SK-N-SH (cell line): ENCODE results near the gene ERCC5. TPM values are rescaled to one million over a fixed set of nuclear protein-coding genes. Genes with fewer than 3 reads are reported as not detected.

Experiments used
- CTCF ChIA-PET: fragments of 300-600, 350-600 bp; formaldehyde crosslinking; extraction: SDS; loops from one replicate; lab custom pipeline; 2021; lab: Yijun Ruan, JAX
- POLR2A ChIA-PET: fragments of 350-600 bp; sonication (Branson Sonifier 250); formaldehyde crosslinking; extraction: SDS; loops from one replicate; lab custom pipeline; 2020; ENCODE audit warnings: antibody characterized with exemption, inconsistent platforms; lab: Yijun Ruan, JAX
- DNase-seq: peaks from one replicate; pipeline ENCODE4 v3.0.0; 2012
- H2AFZ ChIP-seq: fragments of 200-600 bp; sonication (generic); 2 replicates; pipeline ENCODE4 v1.8.1; 2016; ENCODE audit warnings: antibody characterized with exemption, mild to moderate bottlenecking, low read depth
- H3F3A ChIP-seq: fragments of 200-600 bp; sonication (generic); replicated peaks from 2 replicates; pipeline ENCODE3; 2016; ENCODE audit warnings: antibody characterized with exemption, mild to moderate bottlenecking; ENCODE audit not compliant: insufficient read depth
- H3K27ac ChIP-seq, 2 experiments: fragments of 200-500 bp in 1 of 2; fragments of 200-600 bp in 1 of 2; sonication (Bioruptor generic) in 1 of 2; sonication (generic), shearing (Covaris generic) in 1 of 2; 2 replicates each; pipeline versions ENCODE4 v1.5.1 to v1.6.1; 2014 to 2016; ENCODE audit warnings: low read depth in 2 of 2, inconsistent platforms in 1 of 2, low read length in 1 of 2, mild to moderate bottlenecking in 1 of 2, mixed read lengths in 1 of 2
- H3K27me3 ChIP-seq: fragments of 200-600 bp; sonication (generic), shearing (Covaris generic); 2 replicates; pipeline ENCODE4 v1.6.1; 2016; ENCODE audit warnings: mixed run types; ENCODE audit not compliant: insufficient read depth
- H3K36me3 ChIP-seq, 2 experiments: fragments of 200-500 bp in 1 of 2; fragments of 200-600 bp in 1 of 2; sonication (Bioruptor generic) in 1 of 2; sonication (generic) in 1 of 2; replicated peaks in 1 of 2; 2 replicates each; pipeline versions ENCODE3 to v1.5.1; 2014 to 2016; ENCODE audit warnings: low read length in 1 of 2, mild to moderate bottlenecking in 1 of 2; ENCODE audit not compliant: insufficient read depth in 2 of 2, control insufficient read depth in 1 of 2
- H3K4me1 ChIP-seq, 2 experiments: fragments of 200-500 bp in 1 of 2; fragments of 200-600 bp in 1 of 2; sonication (Bioruptor generic) in 1 of 2; sonication (generic), shearing (Covaris generic) in 1 of 2; 2 replicates each; pipeline versions ENCODE4 v1.5.1 to v1.6.1; 2014 to 2016; ENCODE audit warnings: low read depth in 1 of 2, low read length in 1 of 2, mixed run types in 1 of 2; ENCODE audit not compliant: insufficient read depth in 2 of 2, control insufficient read depth in 1 of 2
- H3K4me2 ChIP-seq: fragments of 200-600 bp; sonication (generic), shearing (Covaris generic); 2 replicates; pipeline ENCODE4 v1.6.1; 2017; ENCODE audit warnings: mixed run types
- H3K4me3 ChIP-seq, 2 experiments: fragments of 200-500 bp in 1 of 2; fragments of 200-600 bp in 1 of 2; sonication (Bioruptor generic) in 1 of 2; sonication (generic), shearing (Covaris generic) in 1 of 2; 2 replicates each; pipeline versions ENCODE4 v1.5.1 to v1.8.1; 2014 to 2016; ENCODE audit warnings: low read depth in 2 of 2, inconsistent platforms in 1 of 2, low read length in 1 of 2, mild to moderate bottlenecking in 1 of 2, mixed read lengths in 1 of 2, moderate library complexity in 1 of 2
- H3K79me2 ChIP-seq: fragments of 200-600 bp; sonication (generic); 2 replicates; pipeline ENCODE4 v1.8.1; 2017; ENCODE audit warnings: mild to moderate bottlenecking; ENCODE audit not compliant: insufficient read depth
- H3K9ac ChIP-seq: fragments of 200-600 bp; sonication (generic); 2 replicates; pipeline ENCODE4 v1.6.1; 2017; ENCODE audit warnings: mixed run types
- H3K9me2 ChIP-seq: fragments of 200-600 bp; sonication (generic); 2 replicates; pipeline ENCODE4 v1.6.1; 2017; ENCODE audit warnings: mixed run types
- H3K9me3 ChIP-seq: fragments of 200-600 bp; sonication (generic); 2 replicates; pipeline ENCODE4 v1.6.1; 2017; ENCODE audit warnings: mixed run types, mild to moderate bottlenecking, moderate library complexity
- H4K20me1 ChIP-seq: fragments of 200-600 bp; sonication (generic); 2 replicates; pipeline ENCODE4 v1.6.1; 2017; ENCODE audit warnings: mild to moderate bottlenecking, mixed run types; ENCODE audit not compliant: insufficient read depth
- CHD2 ChIP-seq: fragments of 150-350 bp; IDR thresholded peaks from 2 replicates; pipeline ENCODE4 v1.6.1; 2018; ENCODE audit warnings: low read length; ENCODE audit not compliant: partially characterized antibody
- EP300 ChIP-seq, 2 experiments: IDR thresholded peaks; 2 replicates each; pipeline versions ENCODE4 v1.4.0 to v1.6.1; 2012; ENCODE audit warnings: borderline replicate concordance in 1 of 2, low read depth in 1 of 2, low read length in 1 of 2
- FOXM1 ChIP-seq: IDR thresholded peaks from 2 replicates; pipeline ENCODE4 v1.4.0; 2012; ENCODE audit warnings: low read depth, mild to moderate bottlenecking
- GATA2 ChIP-seq: sonication (generic); formaldehyde crosslinking; IDR thresholded peaks from 2 replicates; pipeline ENCODE4 v1.5.0; 2020; ENCODE audit warnings: mild to moderate bottlenecking, missing genetic modification reagents
- RCOR1 ChIP-seq: fragments of 150-350 bp; IDR thresholded peaks from 2 replicates; pipeline ENCODE4 v1.6.1; 2017; ENCODE audit warnings: antibody characterized with exemption, low read length
- REST ChIP-seq: IDR thresholded peaks from 2 replicates; pipeline ENCODE4 v1.6.1; 2012; ENCODE audit warnings: mild to moderate bottlenecking, low read depth, low read length, moderate library complexity
- RXRA ChIP-seq: IDR thresholded peaks from 2 replicates; pipeline ENCODE4 v1.4.0; 2012; ENCODE audit warnings: low read depth, mild to moderate bottlenecking, borderline replicate concordance
- SMC3 ChIP-seq: IDR thresholded peaks from 2 replicates; pipeline ENCODE4 v1.6.1; 2012; ENCODE audit warnings: low read depth, low read length, improper control_type of control experiment
- TEAD4 ChIP-seq: IDR thresholded peaks from 2 replicates; pipeline ENCODE4 v1.4.0; 2012; ENCODE audit warnings: mild to moderate bottlenecking, borderline replicate concordance; ENCODE audit not compliant: insufficient read depth
- WGBS: methylation state at CpG from one replicate; pipeline ENCODE4 v1.1.6; 2017; ENCODE audit warnings: low lambda C conversion rate; 5-methylcytosine and 5-hydroxymethylcytosine counted together
- polyA plus RNA-seq, 3 experiments: library from polyadenylated mRNA; depleted of rRNA; stranded (reverse); fragments of >200 nt; gene quantifications; 2 replicates each; pipeline ENCODE4 v1.2.3, GENCODE V29; 2012
- TF ChIP-seq, protein P1 (sequence below): fragments of 200-600 bp; sonication (generic); IDR thresholded peaks from 2 replicates; pipeline ENCODE4 v1.6.1; 2017; ENCODE audit warnings: antibody characterized with exemption, mild to moderate bottlenecking, moderate library complexity

ERCC5 gene
- polyA plus RNA-seq, 1 of the 3 experiments (the other 2 are of a cell fraction): 14.1 TPM

- TF ChIP-seq REST: no peak
- no peak for TF ChIP-seq SMC3
- TF ChIP-seq, protein P1, sequence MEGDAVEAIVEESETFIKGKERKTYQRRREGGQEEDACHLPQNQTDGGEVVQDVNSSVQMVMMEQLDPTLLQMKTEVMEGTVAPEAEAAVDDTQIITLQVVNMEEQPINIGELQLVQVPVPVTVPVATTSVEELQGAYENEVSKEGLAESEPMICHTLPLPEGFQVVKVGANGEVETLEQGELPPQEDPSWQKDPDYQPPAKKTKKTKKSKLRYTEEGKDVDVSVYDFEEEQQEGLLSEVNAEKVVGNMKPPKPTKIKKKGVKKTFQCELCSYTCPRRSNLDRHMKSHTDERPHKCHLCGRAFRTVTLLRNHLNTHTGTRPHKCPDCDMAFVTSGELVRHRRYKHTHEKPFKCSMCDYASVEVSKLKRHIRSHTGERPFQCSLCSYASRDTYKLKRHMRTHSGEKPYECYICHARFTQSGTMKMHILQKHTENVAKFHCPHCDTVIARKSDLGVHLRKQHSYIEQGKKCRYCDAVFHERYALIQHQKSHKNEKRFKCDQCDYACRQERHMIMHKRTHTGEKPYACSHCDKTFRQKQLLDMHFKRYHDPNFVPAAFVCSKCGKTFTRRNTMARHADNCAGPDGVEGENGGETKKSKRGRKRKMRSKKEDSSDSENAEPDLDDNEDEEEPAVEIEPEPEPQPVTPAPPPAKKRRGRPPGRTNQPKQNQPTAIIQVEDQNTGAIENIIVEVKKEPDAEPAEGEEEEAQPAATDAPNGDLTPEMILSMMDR: no peak
- no peak for TF ChIP-seq FOXM1
- no peak for TF ChIP-seq RXRA
- TF ChIP-seq, all 33 proteins: peak for 0
- Histone ChIP-seq H2AFZ (no peak overlapping the region), H3K4me3 (no peak overlapping the region), H3K79me2 (no peaks in the 10 kb centered on the region), H3K9me3 (peaks cover 3% of the 10 kb centered on the region; the same call in 1 of the 2 replicates), H3K27me3 (no peaks in the 10 kb centered on the region), H3K4me1 (peaks cover 0 to 2% of the 10 kb centered on the region in 2 experiments; a peak in 2 of 4 replicates), H3K9me2 (no peaks in the 10 kb centered on the region), H3F3A (no peaks in the 10 kb centered on the region), H3K36me3 (no peaks in the 10 kb centered on the region), H4K20me1 (no peaks in the 10 kb centered on the region), H3K27ac (no peak overlapping the region), H3K4me2 (no peak overlapping the region), H3K9ac (no peak overlapping the region)
- no peak for DNase-seq
- CTCF ChIA-PET: interaction anchor here (0.9 to 2.6 kb wide), 2 partner anchors 14 to 30 kb away, joined by 4 to 11 read pairs; no protein-coding TSS in a partner anchor
- POLR2A ChIA-PET: no interaction called here
- 61% methylated on average over 4 of the region's 4 CpGs for WGBS
These were observed 54.4 kb downstream of the ERCC5 start for GRCh38 chr13:102900193-102900608.

- no peaks in the 10 kb centered on the region for H3K79me2 ChIP-seq
- POLR2A ChIA-PET: no interaction called here
- peak; percentile 21; the same call in 1 of the 2 replicates for TF ChIP-seq RCOR1
- peak; percentile 65 for TF ChIP-seq GATA2
- no peak for TF ChIP-seq CHD2
- peak in 1 of 2 experiments; percentile 20; a peak in 1 of 4 replicates for TF ChIP-seq EP300 (IDR thresholded peaks at IDR 0.05; ENCODE audit: borderline replicate concordance in 1 of 2, low read depth in 1 of 2, low read length in 1 of 2)
- TF ChIP-seq TEAD4: no peak
- TF ChIP-seq, all 33 proteins: peak for 3
These were observed 55.2 kb downstream of the ERCC5 start for GRCh38 chr13:102901056-102901455.

More at GRCh38 chr13:102901056-102901455, 55.2 kb downstream of the ERCC5 start:
- Histone ChIP-seq H4K20me1 (no peaks in the 10 kb centered on the region), H3K27ac (no peak overlapping the region), H3K4me2 (no peak overlapping the region), H3K4me3 (no peak overlapping the region), H3K4me1 (peaks cover 0 to 2% of the 10 kb centered on the region in 2 experiments; a peak in 2 of 4 replicates), H3K9ac (no peak overlapping the region), H3K9me3 (peaks cover 3% of the 10 kb centered on the region; the same call in 1 of the 2 replicates), H2AFZ (no peak overlapping the region), H3F3A (no peaks in the 10 kb centered on the region), H3K9me2 (no peaks in the 10 kb centered on the region), H3K36me3 (no peaks in the 10 kb centered on the region), H3K27me3 (no peaks in the 10 kb centered on the region)
- no peak for DNase-seq
- CTCF ChIA-PET: interaction anchor here (0.9 to 2.6 kb wide), 2 partner anchors 15 to 30 kb away, joined by 4 to 11 read pairs; no protein-coding TSS in a partner anchor
